Fibroblast of pulmonary artery (primary cell): ENCODE measurements around the gene IGF2R.

ENCODE experiments used
- DNase-seq: peaks from one replicate; pipeline ENCODE4 v3.0.0-alpha.2; 2010; ENCODE audit warnings: low read depth
- H3K4me3 ChIP-seq: replicated peaks from 2 replicates; pipeline ENCODE4 v1.5.1; 2011; ENCODE audit warnings: low read depth, mild to moderate bottlenecking, control low read depth, low read length, moderate library complexity
- TF ChIP-seq, protein P1 (sequence below): IDR thresholded peaks from 2 replicates; pipeline ENCODE4 v1.5.1; 2011; ENCODE audit warnings: mild to moderate bottlenecking, control low read depth, low read length, inconsistent platforms; ENCODE audit errors: missing control alignments

IGF2R gene

DNA sequence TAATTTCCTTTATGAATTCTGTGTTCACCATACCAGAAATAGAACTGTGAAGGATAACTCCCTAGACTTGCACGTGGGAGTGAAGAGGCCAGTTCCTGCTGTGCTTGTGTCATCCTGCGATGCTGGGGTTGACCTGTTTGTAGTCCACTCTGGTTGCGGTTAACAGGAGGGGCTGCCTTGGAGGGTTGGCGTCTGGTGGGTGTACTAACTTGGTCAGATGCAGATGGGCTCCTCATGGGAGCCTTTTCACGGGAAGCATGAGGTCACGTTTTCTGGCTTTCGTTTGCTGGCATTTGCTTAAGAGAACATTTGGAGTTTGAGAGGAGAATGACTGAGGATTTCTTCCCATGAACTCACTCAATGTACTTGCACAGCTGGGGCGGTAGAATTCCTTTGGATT lies 41.2 kb downstream of the IGF2R start:
- DNase-seq, result peak; percentile 93
- no peak overlapping the region for H3K4me3 ChIP-seq
- TF ChIP-seq, protein P1, sequence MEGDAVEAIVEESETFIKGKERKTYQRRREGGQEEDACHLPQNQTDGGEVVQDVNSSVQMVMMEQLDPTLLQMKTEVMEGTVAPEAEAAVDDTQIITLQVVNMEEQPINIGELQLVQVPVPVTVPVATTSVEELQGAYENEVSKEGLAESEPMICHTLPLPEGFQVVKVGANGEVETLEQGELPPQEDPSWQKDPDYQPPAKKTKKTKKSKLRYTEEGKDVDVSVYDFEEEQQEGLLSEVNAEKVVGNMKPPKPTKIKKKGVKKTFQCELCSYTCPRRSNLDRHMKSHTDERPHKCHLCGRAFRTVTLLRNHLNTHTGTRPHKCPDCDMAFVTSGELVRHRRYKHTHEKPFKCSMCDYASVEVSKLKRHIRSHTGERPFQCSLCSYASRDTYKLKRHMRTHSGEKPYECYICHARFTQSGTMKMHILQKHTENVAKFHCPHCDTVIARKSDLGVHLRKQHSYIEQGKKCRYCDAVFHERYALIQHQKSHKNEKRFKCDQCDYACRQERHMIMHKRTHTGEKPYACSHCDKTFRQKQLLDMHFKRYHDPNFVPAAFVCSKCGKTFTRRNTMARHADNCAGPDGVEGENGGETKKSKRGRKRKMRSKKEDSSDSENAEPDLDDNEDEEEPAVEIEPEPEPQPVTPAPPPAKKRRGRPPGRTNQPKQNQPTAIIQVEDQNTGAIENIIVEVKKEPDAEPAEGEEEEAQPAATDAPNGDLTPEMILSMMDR, result no peak

DNA sequence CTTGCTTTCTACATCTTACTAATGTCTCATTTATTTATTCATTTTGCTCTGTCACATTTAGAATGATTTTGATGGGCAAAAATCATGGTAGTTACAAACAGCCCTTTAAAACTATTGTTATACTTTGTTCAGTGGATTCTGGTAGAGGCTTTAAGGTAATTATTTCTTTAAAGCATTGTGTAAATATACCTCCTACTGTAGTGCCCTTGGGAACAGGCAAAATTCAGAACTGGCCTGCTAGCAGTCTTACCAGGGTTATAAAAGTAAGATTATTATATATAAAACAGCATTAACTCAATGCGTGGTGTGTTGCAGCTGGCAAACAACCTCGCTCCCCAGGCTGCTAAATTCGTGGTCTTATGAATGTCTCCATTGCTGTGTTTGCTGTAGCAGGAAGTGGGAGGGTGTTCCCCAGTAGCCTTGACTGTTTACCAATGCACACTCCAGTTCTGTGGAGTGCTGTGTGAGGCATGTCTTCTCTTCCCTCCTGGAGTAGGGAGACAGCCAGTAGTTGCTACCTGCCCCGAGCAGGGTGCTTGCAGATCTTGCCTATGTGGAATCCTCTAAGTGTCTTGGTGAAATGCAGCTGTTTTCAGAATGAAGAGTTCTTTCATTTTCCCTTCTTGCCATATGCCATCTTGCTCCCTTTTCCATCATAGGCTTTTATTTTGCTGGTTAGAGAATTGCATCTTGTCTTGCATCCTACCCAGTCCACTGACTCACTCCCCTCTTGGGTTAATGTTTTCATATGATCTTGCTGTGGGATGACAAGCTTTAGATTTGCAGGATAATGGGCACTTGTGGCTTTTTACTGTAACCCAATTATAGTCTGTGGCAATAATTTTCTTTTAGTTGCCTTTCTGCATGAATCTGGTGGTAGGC lies 45.3 kb downstream of the IGF2R start:
- peak; percentile 14 for DNase-seq
- TF ChIP-seq, protein P1, result no peak
- H3K4me3 ChIP-seq, result no peak overlapping the region

DNA sequence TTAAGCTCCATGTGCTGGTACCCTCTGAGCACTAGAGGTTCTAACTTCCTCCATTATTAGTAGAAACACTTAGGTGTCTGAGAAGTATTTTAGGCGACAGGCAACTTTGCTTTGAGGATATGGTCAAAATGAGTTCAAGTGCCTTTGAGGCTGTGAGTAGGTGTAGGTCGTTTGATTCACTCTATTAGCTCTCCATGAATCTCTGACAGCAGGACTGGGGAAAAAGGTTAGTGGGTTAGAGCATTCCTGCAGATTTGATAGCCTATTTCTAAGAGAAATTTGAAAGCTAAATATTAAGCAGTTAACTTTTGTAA lies 45.9 kb downstream of the IGF2R start:
- TF ChIP-seq, protein P1, result no peak
- no peak for DNase-seq
- no peak overlapping the region for H3K4me3 ChIP-seq

DNA sequence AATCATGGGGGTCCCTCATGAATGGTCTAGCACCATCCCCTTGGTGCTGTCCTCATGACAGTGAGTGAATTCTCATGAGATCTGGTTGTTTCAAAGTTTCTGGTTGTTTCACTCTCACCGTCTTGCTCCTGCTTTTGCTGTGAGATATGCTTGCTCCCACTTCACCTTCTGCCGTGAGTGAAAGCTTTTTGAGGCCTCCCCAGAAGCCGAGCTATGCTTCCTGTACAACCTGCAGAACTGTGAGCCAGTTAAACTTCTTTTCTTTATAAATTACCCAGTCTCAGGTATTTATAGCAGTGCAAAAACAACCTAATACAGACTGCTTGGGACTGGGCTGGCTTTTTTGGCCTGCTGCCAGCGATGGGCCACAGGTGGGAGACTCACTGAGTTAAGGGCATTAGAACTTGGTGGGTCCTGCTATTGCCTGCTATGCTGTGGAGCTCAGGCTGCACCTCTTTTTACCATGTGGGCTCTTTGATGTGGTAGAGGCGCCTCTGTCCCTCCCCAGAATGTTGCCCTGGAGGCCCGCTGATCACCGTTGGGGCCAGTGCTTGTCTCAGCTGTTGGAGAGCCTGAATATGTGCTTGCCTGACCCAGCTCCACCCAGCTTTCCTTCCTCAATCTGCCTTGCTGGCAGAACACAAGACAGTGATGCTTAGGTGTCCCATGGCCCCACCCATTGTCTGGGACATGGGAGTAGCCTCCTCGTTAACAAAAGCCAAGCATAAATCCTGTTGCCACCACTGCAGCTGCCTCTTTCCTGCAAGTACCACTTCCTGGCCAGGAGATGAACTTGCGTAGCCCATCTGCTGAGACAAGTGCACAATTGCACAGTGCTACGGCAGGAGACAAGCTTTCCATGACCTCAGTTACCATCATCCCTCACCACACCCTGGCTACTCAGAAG lies 47.1 kb downstream of the IGF2R start:
- DNase-seq, result no peak
- TF ChIP-seq, protein P1, result no peak

DNA sequence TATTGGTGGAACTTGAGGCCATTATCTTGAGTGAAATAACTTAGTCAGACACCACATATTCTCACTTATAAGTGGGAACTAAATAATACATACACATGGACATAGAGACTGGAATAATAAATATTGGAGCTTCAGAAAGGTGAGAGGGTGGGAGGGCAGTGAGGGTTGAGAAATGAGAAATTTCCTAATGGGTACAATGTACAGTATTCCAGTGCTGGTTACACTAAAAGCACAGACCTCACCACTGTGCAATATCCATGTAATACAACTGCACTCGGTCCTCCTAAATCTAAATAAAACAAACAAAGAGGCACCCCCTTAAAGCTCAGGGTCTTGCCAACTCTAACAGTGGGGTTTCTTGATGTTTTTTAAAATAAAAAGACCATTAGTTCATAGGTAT lies 53.2 kb downstream of the IGF2R start:
- no peak overlapping the region for H3K4me3 ChIP-seq
- TF ChIP-seq, protein P1, result no peak
- DNase-seq, result no peak

More for the DNA sequence above, 47.1 kb downstream of the IGF2R start:
- no peak overlapping the region for H3K4me3 ChIP-seq

DNA sequence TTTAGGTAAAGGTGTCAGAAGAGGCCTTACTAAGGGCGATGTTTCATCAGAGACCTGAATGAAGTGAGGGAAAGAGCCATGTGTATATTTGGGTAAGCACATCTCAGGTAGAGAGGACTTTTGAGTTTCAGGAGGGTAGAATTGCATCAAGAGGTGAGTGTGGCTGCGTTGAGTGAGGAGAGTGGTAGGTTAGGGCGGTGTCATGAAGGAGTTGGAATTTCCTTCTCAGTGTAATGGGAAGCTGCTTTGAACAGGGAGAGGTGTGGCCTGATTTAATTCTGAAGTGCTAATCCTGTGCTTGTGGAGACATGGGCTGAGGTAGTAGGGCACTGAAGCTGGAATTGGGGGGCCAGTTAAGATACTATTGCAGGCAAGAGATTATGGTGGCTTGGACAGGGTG lies 53.9 kb downstream of the IGF2R start:
- TF ChIP-seq, protein P1, result no peak
- DNase-seq, result no peak

More for the DNA sequence above, 53.9 kb downstream of the IGF2R start:
- no peak overlapping the region for H3K4me3 ChIP-seq
